HUES6 (cell line): ENCODE measurements around the gene ZNF823.
"Not testable (repeated sequence)": the region's sequence is repeated elsewhere in the genome, so short reads cannot be mapped to it uniquely, and the experiment has no call there.

Experiments
- H3K27ac ChIP-seq: 2 replicates; pipeline ENCODE4 v1.7.0; 2013; ENCODE audit warnings: low read depth, mild to moderate bottlenecking, low read length, inconsistent platforms
- H3K27me3 ChIP-seq: 2 replicates; pipeline ENCODE4 v1.6.1; 2013; ENCODE audit warnings: low read length; ENCODE audit not compliant: control insufficient read depth, insufficient read depth
- H3K36me3 ChIP-seq: 2 replicates; pipeline ENCODE4 v1.6.1; 2013; ENCODE audit warnings: low read length; ENCODE audit not compliant: control insufficient read depth, insufficient read depth
- H3K4me1 ChIP-seq: 2 replicates; pipeline ENCODE4 v1.6.1; 2013; ENCODE audit warnings: low read length; ENCODE audit not compliant: control insufficient read depth, insufficient read depth
- H3K4me3 ChIP-seq: 2 replicates; pipeline ENCODE4 v1.5.1; 2013; ENCODE audit warnings: low read depth, low read length
- H3K9ac ChIP-seq: one replicate; pipeline ENCODE4 v1.6.1; 2013; ENCODE audit warnings: mild to moderate bottlenecking, low read length
- H3K9me3 ChIP-seq: 2 replicates; pipeline ENCODE4 v1.6.1; 2013; ENCODE audit warnings: low read depth, low read length; ENCODE audit not compliant: control insufficient read depth, insufficient read depth

ZNF823 gene

GRCh38 chr19:11738746-11739620 lies at the start of gene ZNF823:
Gene ZNF823, minus strand, starts transcription at chr19:11738946. Its CDS starts 127 bp downstream, at chr19:11738819.
- H3K4me1 ChIP-seq = peaks cover 5% of the 10 kb centered on the region; the same call in 1 of the 2 replicates
- H3K9me3 ChIP-seq = no peaks in the 10 kb centered on the region
- peak within 1 kb of the TSS; percentile 75 for H3K9ac ChIP-seq
- peak within 1 kb of the TSS; percentile 44; the same call in 1 of the 2 replicates for H3K27ac ChIP-seq
- H3K27me3 ChIP-seq = peaks cover 15% of the 10 kb centered on the region
- peak within 1 kb of the TSS; percentile 91 for H3K4me3 ChIP-seq
- H3K36me3 ChIP-seq = no peaks in the 10 kb centered on the region

DNA sequence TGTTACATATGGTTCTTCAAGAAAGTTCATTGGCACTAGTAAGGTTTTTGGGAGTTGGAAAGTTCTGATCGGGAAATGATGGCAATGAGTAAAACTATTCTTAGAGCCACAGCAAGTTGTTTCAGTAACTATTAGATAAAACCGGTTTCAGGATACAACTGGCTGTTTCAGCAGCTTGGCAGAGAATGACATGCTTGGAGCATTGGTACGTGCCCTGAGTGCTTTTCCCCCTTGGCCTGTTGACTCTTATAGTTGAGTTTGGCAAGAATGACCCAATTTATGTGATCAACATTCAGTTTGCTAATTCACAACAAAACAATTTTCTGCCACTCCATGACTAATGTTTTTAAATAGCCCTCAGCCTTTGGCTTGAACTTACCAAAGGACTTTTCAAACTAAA lies 48.8 kb upstream of the ZNF823 start:
- no peak overlapping the region for H3K9ac ChIP-seq
- peaks cover 54% of the 10 kb centered on the region for H3K9me3 ChIP-seq
- no peaks in the 10 kb centered on the region for H3K27me3 ChIP-seq
- H3K4me3 ChIP-seq = no peak overlapping the region
- no peaks in the 10 kb centered on the region for H3K4me1 ChIP-seq
- no peaks in the 10 kb centered on the region for H3K36me3 ChIP-seq
- H3K27ac ChIP-seq = no peak overlapping the region

- Histone ChIP-seq H3K27me3 (no peaks in the 10 kb centered on the region), H3K36me3 (peaks cover 4% of the 10 kb centered on the region; the same call in 1 of the 2 replicates), H3K9me3 (peaks cover 65% of the 10 kb centered on the region), H3K4me3 (no peak overlapping the region), H3K9ac (no peak overlapping the region), H3K4me1 (no peaks in the 10 kb centered on the region), H3K27ac (no peak overlapping the region)
Observed at GRCh38 chr19:11784356-11784755, 45.6 kb upstream of the ZNF823 start.

DNA sequence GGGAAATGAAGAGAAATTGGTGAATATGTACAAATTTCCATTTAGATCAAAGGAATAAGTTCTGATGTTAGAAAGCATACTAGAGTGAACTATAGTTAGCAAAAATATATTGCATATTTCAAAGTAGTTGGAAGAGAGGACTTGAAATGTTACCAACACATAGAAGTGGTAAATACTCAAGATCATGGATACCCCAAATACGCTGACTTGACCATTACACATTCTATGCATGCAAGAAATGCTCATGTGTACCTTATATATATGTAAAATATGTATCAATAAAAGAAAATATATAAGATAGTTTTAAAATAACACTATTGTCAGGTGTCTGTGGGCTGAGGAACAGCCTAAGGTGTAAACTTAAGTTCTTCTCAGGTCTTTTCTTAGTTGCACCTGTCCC lies 45.0 kb upstream of the ZNF823 start:
- H3K36me3 ChIP-seq = peaks cover 4% of the 10 kb centered on the region; the same call in 1 of the 2 replicates
- H3K27me3 ChIP-seq = no peaks in the 10 kb centered on the region
- no peak overlapping the region for H3K27ac ChIP-seq
- no peak overlapping the region for H3K9ac ChIP-seq
- peaks cover 67% of the 10 kb centered on the region for H3K9me3 ChIP-seq
- H3K4me3 ChIP-seq = no peak overlapping the region
- H3K4me1 ChIP-seq = no peaks in the 10 kb centered on the region

DNA sequence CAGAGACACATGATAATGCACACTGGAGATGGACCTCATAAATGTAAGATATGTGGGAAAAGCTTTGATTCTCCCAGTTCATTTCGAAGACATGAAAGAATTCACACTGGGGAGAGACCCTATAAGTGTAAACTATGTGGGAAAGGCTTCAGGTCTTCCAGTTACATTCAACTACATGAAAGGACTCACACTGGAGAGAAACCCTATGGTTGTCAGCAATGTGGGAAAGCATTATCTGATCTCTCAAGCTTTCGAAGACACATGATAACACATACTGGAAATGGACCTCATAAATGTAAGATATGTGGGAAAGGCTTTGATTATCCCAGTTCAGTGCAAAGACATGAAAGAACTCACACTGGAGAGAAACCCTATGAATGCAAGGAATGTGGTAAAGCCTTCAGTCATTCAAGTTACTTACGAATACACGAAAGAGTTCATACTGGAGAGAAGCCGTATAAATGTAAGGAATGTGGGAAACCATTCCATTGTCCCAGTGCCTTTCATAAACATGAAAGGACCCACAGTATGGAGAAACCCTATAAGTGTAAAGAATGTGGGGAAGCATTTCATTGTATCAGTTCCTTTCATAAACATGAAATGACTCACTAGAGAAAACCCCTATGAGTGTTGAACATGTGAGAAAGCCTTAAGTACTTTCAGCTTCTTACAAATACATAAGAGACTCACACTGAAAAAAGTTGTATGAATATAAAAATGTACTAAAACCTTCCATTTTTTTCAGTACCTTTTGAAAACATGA lies 42.7 kb upstream of the ZNF823 start:
- no peak overlapping the region for H3K9ac ChIP-seq
- H3K27me3 ChIP-seq = no peaks in the 10 kb centered on the region
- H3K4me1 ChIP-seq = no peaks in the 10 kb centered on the region
- no peak overlapping the region for H3K27ac ChIP-seq
- H3K36me3 ChIP-seq = peaks cover 4% of the 10 kb centered on the region; the same call in 1 of the 2 replicates
- H3K4me3 ChIP-seq = no peak overlapping the region
- peaks cover 67% of the 10 kb centered on the region for H3K9me3 ChIP-seq

GRCh38 chr19:11780431-11781020 lies 41.8 kb upstream of the ZNF823 start:
- H3K9me3 ChIP-seq = peaks cover 66% of the 10 kb centered on the region
- H3K27me3 ChIP-seq = no peaks in the 10 kb centered on the region
- H3K4me3 ChIP-seq = no peak overlapping the region
- no peak overlapping the region for H3K27ac ChIP-seq
- H3K36me3 ChIP-seq = peaks cover 4% of the 10 kb centered on the region; the same call in 1 of the 2 replicates
- no peaks in the 10 kb centered on the region for H3K4me1 ChIP-seq
- H3K9ac ChIP-seq = no peak overlapping the region

GRCh38 chr19:11776669-11777068 lies 37.9 kb upstream of the ZNF823 start:
- H3K4me3 ChIP-seq, H3K27me3 ChIP-seq, H3K27ac ChIP-seq, H3K36me3 ChIP-seq, H3K4me1 ChIP-seq, H3K9ac ChIP-seq: not testable (repeated sequence)
- H3K9me3 ChIP-seq = peaks cover 59% of the 10 kb centered on the region

DNA sequence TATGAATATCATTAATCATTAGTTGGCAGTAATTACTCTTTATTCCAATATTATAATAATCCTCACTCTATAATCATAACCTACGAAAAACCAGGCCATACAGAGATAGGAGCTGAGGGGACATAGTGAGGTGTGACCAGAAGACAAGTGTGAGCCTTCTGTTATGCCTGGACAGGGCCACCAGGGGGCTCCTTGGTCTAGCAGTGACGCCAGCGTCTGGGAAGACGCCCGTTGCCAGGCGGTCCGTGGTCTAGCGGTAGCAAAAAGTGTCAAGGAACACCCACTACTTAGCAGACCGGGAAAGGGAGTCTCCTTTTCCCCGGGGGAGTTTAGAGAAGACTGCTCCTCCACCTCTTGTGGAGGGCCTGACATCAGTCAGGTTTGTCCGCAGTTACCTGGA lies 32.8 kb upstream of the ZNF823 start:
- not testable (repeated sequence) for H3K9ac ChIP-seq, H3K36me3 ChIP-seq, H3K27ac ChIP-seq, H3K4me3 ChIP-seq, H3K27me3 ChIP-seq, H3K4me1 ChIP-seq
- H3K9me3 ChIP-seq = peaks cover 46% of the 10 kb centered on the region

- Histone ChIP-seq H3K4me3 (no peak overlapping the region), H3K27ac (no peak overlapping the region), H3K9me3 (peaks cover 47% of the 10 kb centered on the region), H3K27me3 (peaks cover 9% of the 10 kb centered on the region), H3K36me3 (no peaks in the 10 kb centered on the region), H3K9ac (no peak overlapping the region), H3K4me1 (no peaks in the 10 kb centered on the region)
Observed at GRCh38 chr19:11769995-11770394, 31.2 kb upstream of the ZNF823 start.

GRCh38 chr19:11767633-11768133 lies 28.9 kb upstream of the ZNF823 start:
- H3K9ac ChIP-seq = no peak overlapping the region
- H3K27ac ChIP-seq = no peak overlapping the region
- peaks cover 9% of the 10 kb centered on the region for H3K27me3 ChIP-seq
- H3K9me3 ChIP-seq = peaks cover 40% of the 10 kb centered on the region
- no peaks in the 10 kb centered on the region for H3K36me3 ChIP-seq
- no peaks in the 10 kb centered on the region for H3K4me1 ChIP-seq
- peak overlapping the region; percentile 60 for H3K4me3 ChIP-seq
